ENCODE measurements around the gene TNFRSF13B.

DNA sequence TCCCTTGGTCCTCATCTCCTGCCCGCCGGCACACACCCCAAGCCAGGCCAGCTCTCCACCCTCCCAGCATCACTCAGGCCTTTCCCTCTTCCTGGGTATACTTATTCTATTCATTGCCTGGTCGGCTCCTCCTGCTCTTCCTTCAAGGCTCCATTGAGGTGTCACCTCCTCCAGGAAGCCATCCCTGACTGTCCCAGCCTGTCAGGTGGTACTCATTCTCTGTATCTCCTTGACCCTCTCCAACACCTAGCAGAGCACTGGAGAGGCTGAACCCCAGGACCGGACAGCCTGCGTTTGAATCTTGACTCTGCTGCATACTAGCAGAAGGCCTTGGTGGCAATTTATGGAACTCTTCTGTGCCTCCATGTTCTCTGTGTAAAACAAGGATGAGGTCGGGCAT is 428 bp upstream of the TNFRSF13B start:
- TF ChIP-seq, protein P1, sequence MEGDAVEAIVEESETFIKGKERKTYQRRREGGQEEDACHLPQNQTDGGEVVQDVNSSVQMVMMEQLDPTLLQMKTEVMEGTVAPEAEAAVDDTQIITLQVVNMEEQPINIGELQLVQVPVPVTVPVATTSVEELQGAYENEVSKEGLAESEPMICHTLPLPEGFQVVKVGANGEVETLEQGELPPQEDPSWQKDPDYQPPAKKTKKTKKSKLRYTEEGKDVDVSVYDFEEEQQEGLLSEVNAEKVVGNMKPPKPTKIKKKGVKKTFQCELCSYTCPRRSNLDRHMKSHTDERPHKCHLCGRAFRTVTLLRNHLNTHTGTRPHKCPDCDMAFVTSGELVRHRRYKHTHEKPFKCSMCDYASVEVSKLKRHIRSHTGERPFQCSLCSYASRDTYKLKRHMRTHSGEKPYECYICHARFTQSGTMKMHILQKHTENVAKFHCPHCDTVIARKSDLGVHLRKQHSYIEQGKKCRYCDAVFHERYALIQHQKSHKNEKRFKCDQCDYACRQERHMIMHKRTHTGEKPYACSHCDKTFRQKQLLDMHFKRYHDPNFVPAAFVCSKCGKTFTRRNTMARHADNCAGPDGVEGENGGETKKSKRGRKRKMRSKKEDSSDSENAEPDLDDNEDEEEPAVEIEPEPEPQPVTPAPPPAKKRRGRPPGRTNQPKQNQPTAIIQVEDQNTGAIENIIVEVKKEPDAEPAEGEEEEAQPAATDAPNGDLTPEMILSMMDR (IDR thresholded peaks at IDR 0.05): no peak
- TF ChIP-seq POLR2A (IDR thresholded peaks at IDR 0.05): no peak

Data from uterus (tissue), 2 donors.